COLO668 (cell line): ENCODE results near the gene TNIK.

Source experiments
- DNase-seq: peaks from one replicate; lab custom pipeline; 2025; ENCODE audit not compliant: unreplicated experiment; lab: John Stamatoyannopoulos, UW

Gene TNIK

DNA sequence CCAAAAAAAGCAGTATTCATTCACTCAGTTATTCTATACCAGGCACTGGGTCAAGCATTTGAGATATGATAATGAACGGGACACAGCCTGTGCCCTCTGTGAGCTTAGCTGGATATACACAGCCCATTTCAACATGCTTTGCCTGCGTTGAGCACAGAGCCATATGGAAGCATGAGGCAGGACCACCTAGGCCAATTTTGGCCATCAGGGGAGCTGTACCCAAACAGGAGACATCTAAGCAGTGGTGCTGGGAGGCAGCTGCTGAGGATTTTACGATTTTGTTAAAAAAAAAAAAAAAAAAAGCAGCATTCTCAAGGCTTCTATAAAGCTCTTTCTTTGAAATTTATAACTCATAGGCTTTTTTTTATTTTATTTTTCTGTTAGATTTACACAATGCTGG, 346.5 kb downstream of the TNIK start:
- no peak for DNase-seq

DNA sequence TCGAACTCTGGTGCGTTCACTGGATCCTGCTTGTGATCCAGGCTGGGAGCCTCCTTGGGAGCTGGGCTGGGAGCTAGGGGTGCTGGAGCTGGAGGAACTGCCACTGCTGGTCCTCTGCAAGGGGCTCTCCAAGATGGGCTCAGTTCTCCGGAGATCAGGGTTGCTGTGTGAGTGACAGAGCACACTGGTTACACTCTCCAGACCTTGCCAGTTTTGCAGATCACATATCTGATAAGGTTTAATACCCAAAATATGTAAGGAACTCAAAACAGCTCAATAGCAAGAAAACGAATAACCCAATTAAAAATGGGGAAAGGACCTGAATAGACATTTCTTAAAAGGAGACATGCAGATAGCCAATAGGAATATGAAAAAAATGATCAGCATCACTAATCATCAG, 349.5 kb downstream of the TNIK start:
- no peak for DNase-seq

DNA sequence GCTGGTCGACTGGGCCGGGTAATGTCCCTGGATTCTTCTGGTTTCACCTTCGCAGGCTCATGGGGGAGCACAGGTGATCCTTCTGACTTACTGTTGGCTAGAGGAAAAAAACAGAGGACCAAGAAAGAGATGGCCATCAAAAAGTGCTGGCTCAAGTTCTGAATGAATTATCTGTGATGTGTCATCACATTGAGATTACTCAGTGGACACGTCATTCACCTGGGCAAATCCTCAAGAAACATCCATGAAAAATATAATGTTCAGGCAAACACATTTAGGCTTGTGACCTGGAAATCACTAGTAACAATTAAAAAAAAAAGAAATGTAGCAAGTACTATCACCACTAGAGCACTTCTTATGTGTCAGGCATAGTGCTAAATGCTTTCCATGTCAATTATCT, 352.1 kb downstream of the TNIK start:
- DNase-seq = no peak

DNA sequence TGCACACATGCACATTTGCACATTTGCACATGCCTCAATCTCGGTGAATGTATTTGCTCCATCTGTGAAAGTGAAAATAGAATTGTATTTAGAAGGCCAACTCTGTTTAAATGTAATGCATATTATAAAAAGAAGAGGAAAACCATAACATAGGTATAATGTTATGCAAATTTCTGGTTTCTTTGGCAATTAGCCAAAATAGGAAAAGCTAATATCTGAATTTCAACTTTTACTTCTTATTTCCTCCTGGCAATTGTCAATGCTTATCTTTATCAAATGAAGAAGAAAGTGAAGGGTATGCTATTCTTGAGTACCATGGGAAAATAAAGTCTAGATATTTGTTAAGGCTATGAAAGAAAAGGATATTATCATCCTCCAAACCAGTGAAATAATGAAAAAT, 357.0 kb downstream of the TNIK start:
- DNase-seq = no peak

DNA sequence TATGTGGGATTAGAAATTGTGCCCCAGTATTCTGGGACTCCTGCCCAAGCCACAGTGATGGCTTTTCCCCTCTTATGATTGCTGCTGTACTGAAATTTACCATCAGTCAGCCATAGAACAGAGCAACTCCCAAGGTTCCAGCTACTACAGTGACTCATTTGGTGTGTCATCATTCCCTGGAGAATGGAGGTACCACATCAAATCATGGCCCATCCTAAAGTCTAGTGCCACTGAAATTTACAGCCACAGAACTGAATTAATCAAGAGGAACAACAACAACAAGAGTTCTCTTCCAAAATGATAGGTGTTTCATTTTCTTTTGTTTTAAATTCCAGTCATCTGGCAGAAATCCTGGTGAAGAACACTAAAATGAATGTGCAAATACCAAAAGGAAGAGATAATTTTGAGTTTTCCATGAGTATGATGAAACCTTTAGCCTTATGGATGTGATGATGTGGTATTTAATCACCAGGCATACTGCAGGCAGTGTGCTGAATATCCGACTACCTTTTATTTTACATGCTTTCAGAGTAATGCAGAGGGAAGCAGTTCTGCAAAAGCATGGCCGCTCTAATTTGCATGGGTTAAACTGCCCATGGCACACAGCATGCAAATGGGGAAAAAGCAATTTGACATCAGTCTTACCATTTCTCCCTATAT, 358.1 kb downstream of the TNIK start:
- no peak for DNase-seq

DNA sequence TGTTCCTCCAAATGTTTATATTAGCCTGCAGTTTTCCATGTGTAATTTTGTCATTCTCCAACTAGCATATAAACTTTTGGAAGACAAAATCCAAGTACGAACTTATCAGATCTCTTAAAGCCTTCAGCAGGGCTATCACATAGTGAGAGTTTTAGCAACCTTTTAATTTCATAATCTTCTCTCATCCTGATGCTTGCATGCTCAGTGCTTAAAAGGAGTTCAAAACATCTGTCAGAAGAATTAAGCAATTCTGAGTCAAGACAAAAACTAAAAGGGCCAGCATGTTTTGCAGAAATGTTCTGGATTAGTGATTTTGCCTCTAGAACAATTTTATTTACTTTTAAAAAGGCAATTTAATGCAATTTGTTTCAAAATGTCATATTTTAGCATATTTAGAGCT, 360.3 kb downstream of the TNIK start:
- no peak for DNase-seq

DNA sequence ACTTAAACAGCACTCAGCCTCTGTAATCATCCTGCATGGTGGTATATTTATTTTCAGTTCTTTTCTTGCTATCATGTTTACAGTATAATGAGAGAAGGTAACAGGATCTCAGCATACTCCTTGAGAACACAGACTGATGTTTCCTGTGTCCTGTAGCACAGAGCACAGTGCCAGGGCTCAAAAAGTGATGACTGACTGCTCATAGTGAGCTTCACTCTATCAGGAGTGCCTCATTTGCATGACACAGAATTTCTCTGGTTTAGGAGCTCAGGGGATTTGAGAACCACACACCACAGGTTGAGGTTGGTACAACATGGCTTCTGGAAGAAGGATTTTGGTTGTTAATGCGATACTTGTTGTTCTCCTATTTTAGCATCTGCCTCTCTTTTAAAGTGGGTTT, 365.1 kb downstream of the TNIK start:
- no peak for DNase-seq

DNA sequence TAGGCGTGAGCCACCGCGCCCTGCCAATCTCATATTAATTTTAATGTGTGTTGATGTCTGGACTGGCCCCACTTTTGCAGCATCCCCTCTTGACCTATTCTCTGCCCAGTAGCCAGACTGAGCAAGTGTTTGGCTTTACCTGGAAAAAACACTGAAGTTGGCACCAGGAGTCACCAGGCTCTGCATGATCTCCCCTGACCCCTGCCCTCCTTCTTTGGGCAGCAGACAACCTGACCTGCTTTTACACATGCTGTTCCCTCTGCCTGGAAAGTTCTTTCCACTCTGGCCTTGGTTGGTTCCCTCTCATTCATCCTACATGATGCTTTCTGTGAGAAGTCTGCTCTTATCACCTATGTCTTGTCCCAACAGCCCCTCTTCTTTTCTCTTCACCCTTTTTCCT, 365.8 kb downstream of the TNIK start:
- DNase-seq = no peak

DNA sequence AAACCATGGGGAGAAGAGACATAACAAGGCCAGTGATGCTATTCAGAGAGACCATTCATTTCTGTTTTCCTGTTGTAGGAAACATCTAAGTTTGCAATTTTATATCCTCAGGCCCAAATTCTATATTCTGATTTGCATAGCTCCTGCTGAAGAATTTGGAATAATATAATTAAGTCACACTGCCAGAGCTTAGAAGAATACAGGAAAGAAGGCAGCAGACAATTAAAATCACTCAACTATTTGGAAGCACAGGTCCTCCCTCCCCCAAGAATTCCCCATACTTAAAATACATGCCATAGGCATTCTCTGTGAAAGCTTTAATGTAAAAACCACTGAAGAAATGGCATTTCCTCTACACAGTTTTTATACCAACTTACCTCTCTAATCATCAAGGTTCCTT, 366.7 kb downstream of the TNIK start:
- DNase-seq = no peak

DNA sequence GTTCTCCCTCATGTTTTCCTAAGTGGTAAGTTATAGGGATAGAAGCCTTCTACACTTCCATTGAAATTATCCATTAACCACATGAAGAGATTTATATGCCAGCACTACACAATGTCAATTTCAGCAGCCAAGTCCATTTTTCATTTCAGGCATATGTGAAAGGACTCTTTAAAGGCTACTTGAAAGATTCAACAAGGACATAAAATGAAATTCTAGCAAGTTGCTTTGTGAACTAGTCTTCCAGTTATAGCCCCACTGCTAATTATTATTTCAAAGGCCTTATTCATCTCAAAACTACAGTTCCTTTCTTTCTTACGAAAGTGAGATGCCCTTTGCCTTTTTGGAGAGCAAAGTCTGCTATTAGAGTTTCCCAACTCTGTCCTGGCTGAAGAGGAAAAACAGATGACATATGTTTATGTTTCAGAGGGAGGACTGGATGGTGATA, 367.7 kb downstream of the TNIK start:
- no peak for DNase-seq

DNA sequence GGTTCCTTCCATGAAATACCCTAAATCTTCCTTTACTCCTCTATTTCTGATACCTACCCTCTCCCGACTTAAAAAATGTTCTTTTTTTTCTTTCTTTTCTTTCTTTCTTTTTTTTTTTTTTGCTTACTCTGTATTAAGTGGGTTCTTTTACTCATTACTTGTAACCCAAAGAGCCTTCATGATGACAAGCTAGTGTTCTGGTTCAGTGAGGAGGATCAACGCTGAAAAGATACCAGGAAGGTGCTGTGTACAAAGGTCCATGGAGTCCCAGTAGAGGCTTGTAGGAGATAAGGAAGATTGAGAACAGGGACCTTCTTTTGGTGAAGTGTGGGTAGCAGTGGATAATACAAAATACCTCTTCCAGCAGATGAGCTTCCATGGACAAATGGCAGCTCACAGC, 369.9 kb downstream of the TNIK start:
- DNase-seq = no peak

DNA sequence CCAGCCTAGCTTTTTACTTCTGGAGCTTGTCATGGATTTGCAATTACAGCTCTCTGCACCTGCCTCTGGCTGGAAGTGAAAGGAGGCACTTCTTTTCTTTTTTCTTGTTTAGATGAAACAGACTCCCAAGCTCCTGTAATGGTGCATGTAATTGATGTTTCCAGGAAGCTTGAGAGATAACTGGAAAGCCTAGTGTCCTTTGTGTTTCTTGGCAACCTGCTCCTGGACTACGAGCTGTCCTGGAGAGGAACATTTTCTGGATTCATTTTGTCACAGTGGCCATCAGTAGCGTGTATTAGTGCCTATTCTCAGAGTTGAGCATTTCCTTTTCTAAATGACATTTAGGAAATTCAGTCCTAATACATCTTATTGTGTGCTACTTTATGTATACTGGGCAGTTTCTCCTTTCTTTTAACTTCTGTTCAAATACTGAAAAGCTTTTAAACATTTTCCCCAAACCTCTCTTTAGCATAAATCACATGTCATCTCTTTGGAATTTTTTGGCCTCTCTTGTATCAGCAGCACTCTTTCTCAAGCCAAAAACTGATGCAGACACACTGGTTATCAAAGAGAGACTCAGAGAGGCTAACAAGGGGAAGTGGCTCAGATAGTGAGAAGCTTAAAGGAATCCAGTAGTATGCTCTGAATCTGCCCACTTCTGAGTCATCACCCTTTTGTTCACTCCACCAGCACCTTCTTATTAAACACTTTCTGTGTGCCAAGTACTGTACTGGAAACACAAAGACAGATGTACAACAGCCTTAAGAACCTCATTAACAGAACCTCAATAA, 371.0 kb downstream of the TNIK start:
- no peak for DNase-seq

DNA sequence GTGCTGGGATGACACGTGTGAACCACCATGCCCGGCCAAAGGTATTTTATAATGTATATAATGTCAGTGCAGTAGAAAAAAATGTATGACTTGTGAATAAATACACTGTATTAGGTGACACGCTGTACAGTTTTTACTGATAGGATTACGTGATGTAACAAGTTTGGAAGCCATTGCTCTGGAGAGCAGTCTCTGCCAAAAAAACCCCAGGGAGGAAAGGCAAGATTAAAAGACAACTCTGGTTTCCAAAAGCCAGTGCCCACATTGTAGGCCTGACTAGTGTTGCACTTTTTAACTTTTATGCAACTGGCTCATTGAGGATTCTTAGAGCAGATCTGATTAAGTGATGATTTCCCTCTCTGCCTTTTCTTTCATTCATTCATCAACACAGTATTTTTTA, 371.7 kb downstream of the TNIK start:
- no peak for DNase-seq

DNA sequence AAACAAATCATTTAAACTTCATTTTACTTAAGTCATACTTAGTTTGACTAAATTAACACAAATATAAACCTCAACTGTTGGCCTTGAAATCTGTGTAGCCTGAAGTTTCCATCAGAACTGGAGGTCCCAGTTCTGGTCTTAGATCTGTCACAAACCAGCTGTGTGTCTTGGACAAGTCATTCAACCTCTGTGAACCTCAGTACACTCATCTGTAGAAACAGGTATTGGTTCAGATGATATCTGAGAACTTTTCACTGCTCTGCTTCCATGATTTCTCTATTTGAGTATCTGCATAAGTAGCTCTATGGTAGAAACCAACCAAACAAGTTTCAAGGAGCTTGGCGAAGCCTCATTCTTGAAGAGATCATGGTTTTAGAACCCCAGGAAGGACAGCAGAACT, 373.3 kb downstream of the TNIK start:
- DNase-seq = no peak

DNA sequence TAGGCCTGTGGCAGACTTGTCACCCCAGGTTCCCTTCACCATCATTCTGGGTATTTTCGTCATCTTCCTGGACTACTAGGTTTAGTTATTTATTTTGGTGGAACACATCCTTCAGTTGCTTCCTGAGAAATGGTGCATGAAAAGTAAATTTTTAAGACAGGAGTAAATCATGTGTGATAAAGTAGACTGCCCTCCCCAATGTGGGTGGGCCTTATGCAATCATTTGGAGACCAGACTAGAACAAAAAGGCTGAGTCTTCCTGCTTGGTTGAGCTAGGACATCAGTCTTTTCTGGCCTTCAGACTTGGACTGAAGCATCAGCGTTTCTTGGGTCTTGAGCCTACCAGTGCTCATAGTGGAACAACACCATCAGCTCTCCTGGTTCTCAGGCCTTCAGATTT, 382.9 kb downstream of the TNIK start:
- no peak for DNase-seq

DNA sequence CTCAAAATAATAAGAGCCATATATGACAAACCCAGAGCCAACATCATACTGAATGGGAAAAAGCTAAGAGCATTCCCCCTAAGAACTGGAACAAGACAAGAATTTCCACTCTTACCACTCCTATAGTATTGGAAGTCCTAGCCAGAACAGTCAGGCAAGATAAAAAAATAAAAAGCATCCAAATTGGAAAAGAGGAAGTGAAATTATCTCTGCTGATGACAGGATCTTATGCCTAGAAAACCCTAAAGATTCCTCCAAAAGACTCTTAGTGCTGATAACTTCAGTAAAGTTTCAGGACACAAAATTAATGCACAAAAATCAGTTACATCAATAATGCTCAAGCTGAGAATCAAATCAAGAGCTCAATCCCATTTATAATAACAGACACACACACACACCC, 387.8 kb downstream of the TNIK start:
- no peak for DNase-seq

DNA sequence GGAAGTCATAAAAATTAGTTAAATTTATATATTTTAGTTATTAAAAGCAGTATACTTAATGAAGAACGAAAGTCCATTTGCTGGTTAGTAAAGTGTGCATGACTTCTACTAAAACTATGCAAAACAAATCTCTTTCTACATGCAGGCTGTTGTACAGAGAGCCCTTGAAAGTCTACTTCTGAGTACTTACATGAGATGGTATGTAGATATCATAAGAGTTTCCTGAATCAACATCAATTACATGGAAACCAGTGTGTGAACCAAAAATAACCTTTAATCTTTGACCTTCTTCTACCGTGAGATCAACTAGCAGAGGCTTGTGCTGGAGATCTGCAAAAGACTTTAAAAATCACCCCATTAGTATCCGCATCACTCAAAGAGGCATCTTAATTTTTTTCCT, 391.5 kb downstream of the TNIK start:
- no peak for DNase-seq

DNA sequence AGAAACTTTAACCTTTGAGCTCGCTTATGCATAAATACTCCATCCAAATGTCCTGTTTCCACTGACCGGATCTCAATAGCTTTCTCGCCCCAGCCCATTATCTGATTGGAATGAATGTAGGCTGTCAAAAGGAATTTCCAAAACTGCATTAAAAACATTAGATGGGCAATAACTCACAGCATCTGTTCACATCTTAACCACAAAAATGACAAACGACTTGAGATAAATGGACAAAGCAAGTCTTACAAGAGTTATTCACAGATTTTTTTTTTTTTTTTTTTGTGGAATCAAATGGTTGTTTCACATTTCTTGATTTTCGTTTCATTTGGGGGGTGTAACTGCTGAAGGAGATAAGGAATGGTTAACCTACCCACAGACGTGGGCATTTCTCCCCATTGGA, 394.0 kb downstream of the TNIK start:
- no peak for DNase-seq

DNA sequence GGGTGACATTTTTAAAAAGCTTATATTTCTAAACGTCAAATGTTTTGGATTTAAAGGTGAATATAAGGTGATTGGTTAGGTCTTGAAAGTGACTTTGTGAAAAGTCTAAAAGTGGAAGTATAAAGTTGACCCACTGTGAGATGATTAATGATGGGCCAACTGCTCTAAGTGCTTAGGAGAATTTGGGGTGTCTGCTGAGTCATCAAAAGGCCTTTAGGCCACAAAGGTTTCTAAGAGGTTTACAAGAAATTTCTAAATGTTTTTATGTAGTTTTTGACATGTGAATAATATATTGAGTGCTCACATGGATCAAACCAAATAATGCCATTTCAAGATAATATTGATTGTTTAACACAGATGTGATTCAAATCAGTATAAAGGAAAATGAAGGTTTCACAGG, 394.5 kb downstream of the TNIK start:
- DNase-seq = no peak

DNA sequence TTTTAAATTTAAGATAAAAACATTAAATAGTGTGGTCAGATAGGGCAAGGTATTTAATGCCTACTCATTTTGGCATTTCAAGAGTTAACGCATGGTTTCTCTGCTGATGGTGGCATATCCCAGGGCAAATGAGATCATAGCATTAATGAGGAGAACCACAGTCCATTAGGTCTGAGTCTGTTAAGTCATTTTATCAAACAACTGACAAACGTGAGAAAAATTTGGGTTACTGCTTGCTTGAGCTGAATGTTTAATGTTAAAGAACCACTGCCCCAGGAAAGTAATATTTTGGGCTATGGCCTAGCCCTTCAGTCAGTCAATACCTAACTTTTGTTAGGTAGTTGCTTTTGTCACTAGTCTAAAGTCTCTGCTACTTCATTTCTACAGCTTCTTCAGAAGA, 395.7 kb downstream of the TNIK start:
- no peak for DNase-seq

DNA sequence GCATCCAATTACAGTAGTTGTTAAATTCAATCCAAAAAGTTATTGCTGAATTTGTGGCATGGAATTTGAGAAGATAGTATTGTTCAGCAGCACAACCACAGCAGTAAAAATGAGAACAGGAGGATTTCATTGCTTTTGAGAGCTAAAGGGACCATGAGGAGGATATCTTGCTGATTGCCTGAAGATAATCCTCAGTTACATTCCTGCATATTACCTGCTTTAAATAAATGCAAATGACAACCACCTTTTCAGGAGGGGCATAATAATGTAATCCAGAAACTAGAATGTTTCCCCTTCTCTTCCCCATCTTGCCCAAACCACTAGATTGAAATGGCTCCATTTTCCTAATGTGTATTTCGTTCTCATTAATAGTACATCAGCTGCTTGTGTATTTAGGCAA, 398.5 kb downstream of the TNIK start:
- no peak for DNase-seq

DNA sequence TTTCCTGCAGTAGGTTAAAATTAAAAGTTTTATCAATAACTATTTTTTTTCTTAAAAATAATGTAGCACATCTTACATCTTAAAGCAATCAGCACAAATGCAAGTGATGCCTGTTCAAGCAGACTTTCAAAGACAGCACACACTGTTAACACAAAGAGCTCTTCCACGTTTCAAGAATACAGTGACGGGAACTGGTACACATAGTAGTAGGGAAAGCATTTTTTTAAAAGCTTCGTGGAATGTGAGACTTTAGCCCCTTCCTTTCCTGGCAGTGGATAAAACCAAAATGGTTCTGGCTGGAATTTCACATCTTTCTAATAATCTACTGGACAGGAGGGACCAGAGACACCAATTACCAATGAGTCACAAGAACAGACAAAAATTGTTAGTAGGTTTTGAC, 400.2 kb downstream of the TNIK start:
- no peak for DNase-seq
